Smooth muscle cell (in vitro differentiated cells): ENCODE measurements around the gene SURF2. TPM values are rescaled to one million over a fixed set of nuclear protein-coding genes. Genes with fewer than 3 reads are reported as not detected.

ENCODE experiments used
- DNase-seq: peaks from one replicate; lab custom pipeline; 2025; ENCODE audit not compliant: unreplicated experiment; lab: John Stamatoyannopoulos, UW
- H2AFZ ChIP-seq: fragments of 200-600 bp; sonication (generic); 2 replicates; pipeline ENCODE4 v1.6.0; 2016; ENCODE audit warnings: antibody characterized with exemption, low read depth, mild to moderate bottlenecking
- H3F3A ChIP-seq: fragments of 200-600 bp; sonication (generic); 2 replicates; pipeline ENCODE4 v1.6.0; 2017; ENCODE audit warnings: antibody characterized with exemption, low read depth
- H3K27ac ChIP-seq: fragments of 200-600 bp; sonication (generic); 2 replicates; pipeline ENCODE4 v1.5.1; 2016; ENCODE audit warnings: low read depth, mild to moderate bottlenecking
- H3K27me3 ChIP-seq: fragments of 200-600 bp; sonication (generic); 2 replicates; pipeline ENCODE4 v1.6.1; 2016; ENCODE audit warnings: low read depth, mild to moderate bottlenecking
- H3K36me3 ChIP-seq: fragments of 200-600 bp; sonication (generic); 2 replicates; pipeline ENCODE4 v1.5.1; 2016; ENCODE audit warnings: low read depth
- H3K4me1 ChIP-seq: fragments of 200-600 bp; sonication (generic); 2 replicates; pipeline ENCODE4 v1.5.1; 2016; ENCODE audit warnings: low read depth
- H3K4me2 ChIP-seq: fragments of 200-600 bp; sonication (generic); 2 replicates; pipeline ENCODE4 v1.6.0; 2016; ENCODE audit warnings: mild to moderate bottlenecking
- H3K4me3 ChIP-seq: fragments of 200-600 bp; sonication (generic); 2 replicates; pipeline ENCODE4 v1.5.1; 2016; ENCODE audit warnings: mild to moderate bottlenecking
- H3K79me2 ChIP-seq: fragments of 200-600 bp; sonication (generic); 2 replicates; pipeline ENCODE4 v1.6.0; 2016; ENCODE audit warnings: low read depth, mild to moderate bottlenecking
- H3K9ac ChIP-seq: fragments of 200-600 bp; sonication (generic); 2 replicates; pipeline ENCODE4 v1.6.0; 2016; ENCODE audit warnings: low read depth
- H3K9me3 ChIP-seq: fragments of 200-600 bp; sonication (generic); replicated peaks from 2 replicates; pipeline ENCODE4 v1.5.1; 2016; ENCODE audit warnings: low read depth
- H4K20me1 ChIP-seq: fragments of 200-600 bp; sonication (generic); 2 replicates; pipeline ENCODE4 v1.6.0; 2016; ENCODE audit warnings: low read depth
- WGBS: methylation state at CpG from one replicate; pipeline ENCODE4 v1.1.7; 2016; ENCODE audit warnings: low lambda C conversion rate; 5-methylcytosine and 5-hydroxymethylcytosine counted together
- polyA plus RNA-seq: library from polyadenylated mRNA; unstranded; fragments of >200 nt; fragmentation: Nextera tagmentation; extraction: Ambion mirVana; gene quantifications from 2 replicates; pipeline ENCODE4 v1.2.1, GENCODE V29; 2016
- total RNA-seq: library from RNA; depleted of rRNA; stranded (reverse); fragments of >200 nt; gene quantifications from 2 replicates; pipeline ENCODE4 v1.2.3, GENCODE V29; 2014
- TF ChIP-seq, protein P1 (sequence below): fragments of 200-600 bp; sonication (generic); IDR thresholded peaks from 2 replicates; pipeline ENCODE4 v1.5.1; 2017; ENCODE audit warnings: borderline replicate concordance, mild to moderate bottlenecking, antibody characterized with exemption; ENCODE audit not compliant: insufficient read depth, poor library complexity, severe bottlenecking

The SURF2 gene
- total and polyA plus RNA-seq, 2 experiments from 2014 or later = 11.4 to 21.4 TPM

DNA sequence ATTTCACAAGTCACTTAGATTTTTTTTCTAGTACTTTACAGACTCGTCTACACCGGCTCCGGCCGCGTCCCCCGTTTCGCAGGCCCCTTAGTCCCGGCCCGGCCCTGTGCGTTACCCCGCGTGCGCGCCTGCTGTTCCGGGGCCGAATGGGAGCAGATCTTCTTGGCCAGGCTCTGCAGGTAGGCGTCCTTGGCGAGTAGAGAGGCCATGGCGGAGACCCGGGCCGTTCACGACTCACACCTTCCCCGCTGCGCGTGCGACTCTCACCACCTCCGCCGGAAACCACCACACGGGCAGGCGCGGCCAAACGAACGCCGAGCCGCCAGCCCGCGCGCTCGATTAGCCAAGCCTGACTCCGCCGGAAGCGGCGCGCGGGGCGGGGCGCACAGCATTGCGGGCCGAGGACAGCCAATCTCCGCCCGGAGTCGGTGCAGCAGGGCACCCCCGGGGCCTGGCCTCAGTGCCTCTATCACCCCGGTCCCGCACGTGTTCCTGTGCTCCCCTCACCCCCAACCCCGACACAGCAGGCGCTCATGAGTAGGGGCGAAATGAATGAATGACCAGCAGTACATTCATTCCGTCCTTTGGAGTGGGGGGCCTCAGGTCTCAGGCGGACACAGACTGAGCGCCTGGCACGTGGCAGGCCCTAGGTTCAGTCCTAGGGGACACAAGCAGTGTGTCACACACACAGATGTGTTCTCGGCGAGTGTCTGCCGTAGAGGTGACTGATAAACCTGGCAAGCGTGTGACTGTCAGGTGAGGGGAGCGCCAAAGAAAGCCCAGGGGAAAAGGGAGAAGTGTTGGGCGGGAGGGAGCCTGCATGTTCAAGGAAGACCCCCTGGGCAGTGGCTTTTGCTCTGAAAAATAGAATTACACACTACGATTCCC, 20.2 kb upstream of the SURF2 start, which contains the start of gene SURF6:
TSS of gene SURF6 (minus strand) at position 265 of the 888 bp plus-strand sequence. CDS start at position 209, 56 bp downstream.
- peak within 1 kb of the TSS; percentile 98 for H3K4me3 ChIP-seq
- H3K9me3 ChIP-seq = no peaks in the 10 kb centered on the region
- H3K4me2 ChIP-seq = peak within 1 kb of the TSS; percentile 99
- no peaks in the 10 kb centered on the region for H3F3A ChIP-seq
- peaks cover 7% of the 10 kb centered on the region for H3K4me1 ChIP-seq
- WGBS = 8% methylated on average over 68 of the region's 70 CpGs
- peaks cover 21% of the 10 kb centered on the region for H3K79me2 ChIP-seq
- no peaks in the 10 kb centered on the region for H3K36me3 ChIP-seq
- H3K27ac ChIP-seq = peak within 1 kb of the TSS; percentile 61
- H3K9ac ChIP-seq = peak within 1 kb of the TSS; percentile 79
- peaks cover 12% of the 10 kb centered on the region for H4K20me1 ChIP-seq
- peak within 1 kb of the TSS; percentile 84 for H2AFZ ChIP-seq
- peak; percentile 60 for DNase-seq
- TF ChIP-seq, protein P1, sequence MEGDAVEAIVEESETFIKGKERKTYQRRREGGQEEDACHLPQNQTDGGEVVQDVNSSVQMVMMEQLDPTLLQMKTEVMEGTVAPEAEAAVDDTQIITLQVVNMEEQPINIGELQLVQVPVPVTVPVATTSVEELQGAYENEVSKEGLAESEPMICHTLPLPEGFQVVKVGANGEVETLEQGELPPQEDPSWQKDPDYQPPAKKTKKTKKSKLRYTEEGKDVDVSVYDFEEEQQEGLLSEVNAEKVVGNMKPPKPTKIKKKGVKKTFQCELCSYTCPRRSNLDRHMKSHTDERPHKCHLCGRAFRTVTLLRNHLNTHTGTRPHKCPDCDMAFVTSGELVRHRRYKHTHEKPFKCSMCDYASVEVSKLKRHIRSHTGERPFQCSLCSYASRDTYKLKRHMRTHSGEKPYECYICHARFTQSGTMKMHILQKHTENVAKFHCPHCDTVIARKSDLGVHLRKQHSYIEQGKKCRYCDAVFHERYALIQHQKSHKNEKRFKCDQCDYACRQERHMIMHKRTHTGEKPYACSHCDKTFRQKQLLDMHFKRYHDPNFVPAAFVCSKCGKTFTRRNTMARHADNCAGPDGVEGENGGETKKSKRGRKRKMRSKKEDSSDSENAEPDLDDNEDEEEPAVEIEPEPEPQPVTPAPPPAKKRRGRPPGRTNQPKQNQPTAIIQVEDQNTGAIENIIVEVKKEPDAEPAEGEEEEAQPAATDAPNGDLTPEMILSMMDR = no peak
- no peaks in the 10 kb centered on the region for H3K27me3 ChIP-seq

DNA sequence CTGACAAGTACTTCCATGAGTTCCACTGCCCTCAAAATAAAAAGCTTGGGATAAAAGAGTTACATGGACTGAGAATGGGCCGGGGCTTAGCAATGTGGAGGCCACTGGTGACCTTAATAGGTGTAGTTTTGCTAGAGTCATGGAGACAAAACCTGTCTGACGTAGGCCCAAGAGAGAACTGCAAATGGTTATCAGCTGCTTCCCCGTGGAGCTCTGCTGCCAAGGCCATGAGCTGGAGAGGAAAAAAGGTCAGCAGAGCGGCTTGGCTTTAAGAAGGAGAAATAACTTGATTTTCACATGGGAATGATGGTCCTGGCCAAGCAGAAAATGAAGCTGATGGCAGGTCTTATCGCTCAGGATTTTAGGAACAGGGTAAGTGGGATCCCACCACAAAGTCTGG, 16.7 kb upstream of the SURF2 start:
- TF ChIP-seq, protein P1 = no peak
- 95% methylated on average over 5 of the region's 5 CpGs for WGBS
- Histone ChIP-seq H3K9me3 (no peaks in the 10 kb centered on the region), H3K4me3 (no peak overlapping the region), H3K36me3 (no peaks in the 10 kb centered on the region), H2AFZ (no peak overlapping the region), H3K79me2 (peaks cover 13% of the 10 kb centered on the region), H3K4me2 (no peak overlapping the region), H3K27me3 (no peaks in the 10 kb centered on the region), H3F3A (no peaks in the 10 kb centered on the region), H3K27ac (no peak overlapping the region), H4K20me1 (peaks cover 8% of the 10 kb centered on the region), H3K9ac (no peak overlapping the region), H3K4me1 (peaks cover 7% of the 10 kb centered on the region)
- no peak for DNase-seq

DNA sequence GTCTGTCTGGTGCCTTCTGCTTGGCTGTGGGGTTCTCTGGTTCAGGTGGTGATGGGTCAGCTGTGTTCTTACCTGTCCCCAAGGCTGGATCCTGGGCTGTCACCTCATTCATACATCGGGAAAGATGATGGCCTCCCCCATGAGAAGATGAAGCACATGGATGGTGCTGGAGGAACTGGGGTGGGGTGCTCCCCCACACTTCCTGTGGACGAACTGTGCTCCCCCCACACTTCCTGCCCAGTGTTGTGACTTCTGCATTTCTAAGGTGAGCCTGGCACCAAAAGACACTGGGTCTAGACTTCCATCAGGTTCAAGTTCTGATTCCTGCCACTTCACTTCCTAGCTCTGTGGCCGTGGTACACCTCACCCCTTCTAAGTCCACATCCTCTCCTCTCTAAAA, 16.1 kb upstream of the SURF2 start:
- H3K27me3 ChIP-seq = no peaks in the 10 kb centered on the region

More for the DNA sequence above, 16.1 kb upstream of the SURF2 start:
- TF ChIP-seq, protein P1 = no peak
- Histone ChIP-seq H3K36me3 (no peaks in the 10 kb centered on the region), H3K27ac (no peak overlapping the region), H3K9me3 (no peaks in the 10 kb centered on the region), H3K4me3 (no peak overlapping the region), H4K20me1 (peaks cover 6% of the 10 kb centered on the region), H3K9ac (no peak overlapping the region), H2AFZ (no peak overlapping the region), H3F3A (no peaks in the 10 kb centered on the region), H3K4me2 (no peak overlapping the region), H3K4me1 (peaks cover 2% of the 10 kb centered on the region), H3K79me2 (peaks cover 10% of the 10 kb centered on the region)
- DNase-seq = no peak
- 95% methylated on average over 3 of the region's 3 CpGs for WGBS
